Osteoblast (primary cell): ENCODE results near the gene UBE3B. TPM values are rescaled to one million over a fixed set of nuclear protein-coding genes. Genes with fewer than 3 reads are reported as not detected.
A peak's percentile ranks its signal among the peaks of the same experiment; 100 is the strongest.

Experiments
- DNase-seq: peaks from one replicate; pipeline ENCODE4 v3.0.0; 2011; ENCODE audit warnings: low spot score, mixed read lengths; ENCODE audit not compliant: insufficient read length; ENCODE audit errors: missing footprints
- H2AFZ ChIP-seq: 2 replicates; pipeline ENCODE4 v1.6.0; 2011; ENCODE audit warnings: mild to moderate bottlenecking, low read length
- H3K27ac ChIP-seq: 2 replicates; pipeline ENCODE4 v1.5.1; 2011; ENCODE audit warnings: mild to moderate bottlenecking, low read depth, low read length, moderate library complexity
- H3K27me3 ChIP-seq: 2 replicates; pipeline ENCODE4 v1.6.0; 2012; ENCODE audit warnings: mild to moderate bottlenecking, control low read depth, inconsistent platforms, low read length, moderate library complexity; ENCODE audit not compliant: insufficient read depth
- H3K36me3 ChIP-seq: 2 replicates; pipeline ENCODE4 v1.5.1; 2011; ENCODE audit warnings: mild to moderate bottlenecking, low read length, control low read depth, moderate library complexity; ENCODE audit not compliant: insufficient read depth
- H3K4me1 ChIP-seq: 2 replicates; pipeline ENCODE4 v1.5.1; 2011; ENCODE audit warnings: mild to moderate bottlenecking, low read length, control low read depth, moderate library complexity; ENCODE audit not compliant: insufficient read depth
- H3K4me2 ChIP-seq: 2 replicates; pipeline ENCODE4 v1.6.0; 2011; ENCODE audit warnings: mild to moderate bottlenecking, low read length; ENCODE audit not compliant: insufficient read depth
- H3K4me3 ChIP-seq: fragments of 200-600 bp; sonication (generic); 3 replicates; pipeline ENCODE4 v1.5.1; 2012; ENCODE audit warnings: mild to moderate bottlenecking, low read length, inconsistent platforms; ENCODE audit not compliant: insufficient read depth
- H3K79me2 ChIP-seq: 2 replicates; pipeline ENCODE4 v1.6.0; 2012; ENCODE audit warnings: mild to moderate bottlenecking, low read length, control low read depth, inconsistent platforms; ENCODE audit not compliant: insufficient read depth
- H3K9me3 ChIP-seq: 2 replicates; pipeline ENCODE4 v1.5.1; 2011; ENCODE audit warnings: low read depth, low read length, control low read depth
- H4K20me1 ChIP-seq: 2 replicates; pipeline ENCODE4 v1.6.0; 2012; ENCODE audit warnings: mild to moderate bottlenecking, low read length, control low read depth; ENCODE audit not compliant: insufficient read depth
- total RNA-seq: library from RNA; depleted of rRNA; stranded (reverse); fragments of >200 nt; gene quantifications from 2 replicates; pipeline ENCODE4 v1.2.3, GENCODE V29; 2012
- TF ChIP-seq, protein P1 (sequence below): IDR thresholded peaks from 2 replicates; pipeline ENCODE4 v1.5.1; 2011; ENCODE audit warnings: mild to moderate bottlenecking, low read depth, low read length, moderate library complexity; ENCODE audit errors: extremely low read depth

Gene UBE3B
- total RNA-seq, 1 donor: 40.9 TPM

GRCh38 chr12:109549613-109550270 lies 72.3 kb downstream of the UBE3B start:
- H4K20me1 ChIP-seq: no peaks in the 10 kb centered on the region
- H3K27ac ChIP-seq: no peak overlapping the region
- H3K27me3 ChIP-seq: peaks cover 42% of the 10 kb centered on the region
- H3K79me2 ChIP-seq: no peaks in the 10 kb centered on the region
- H2AFZ ChIP-seq: no peak overlapping the region
- DNase-seq: peak; percentile 88
- H3K36me3 ChIP-seq: no peaks in the 10 kb centered on the region
- H3K4me1 ChIP-seq: peaks cover 6% of the 10 kb centered on the region
- no peak overlapping the region for H3K4me2 ChIP-seq
- H3K9me3 ChIP-seq: no peaks in the 10 kb centered on the region
- no peak overlapping the region for H3K4me3 ChIP-seq
- TF ChIP-seq, protein P1, sequence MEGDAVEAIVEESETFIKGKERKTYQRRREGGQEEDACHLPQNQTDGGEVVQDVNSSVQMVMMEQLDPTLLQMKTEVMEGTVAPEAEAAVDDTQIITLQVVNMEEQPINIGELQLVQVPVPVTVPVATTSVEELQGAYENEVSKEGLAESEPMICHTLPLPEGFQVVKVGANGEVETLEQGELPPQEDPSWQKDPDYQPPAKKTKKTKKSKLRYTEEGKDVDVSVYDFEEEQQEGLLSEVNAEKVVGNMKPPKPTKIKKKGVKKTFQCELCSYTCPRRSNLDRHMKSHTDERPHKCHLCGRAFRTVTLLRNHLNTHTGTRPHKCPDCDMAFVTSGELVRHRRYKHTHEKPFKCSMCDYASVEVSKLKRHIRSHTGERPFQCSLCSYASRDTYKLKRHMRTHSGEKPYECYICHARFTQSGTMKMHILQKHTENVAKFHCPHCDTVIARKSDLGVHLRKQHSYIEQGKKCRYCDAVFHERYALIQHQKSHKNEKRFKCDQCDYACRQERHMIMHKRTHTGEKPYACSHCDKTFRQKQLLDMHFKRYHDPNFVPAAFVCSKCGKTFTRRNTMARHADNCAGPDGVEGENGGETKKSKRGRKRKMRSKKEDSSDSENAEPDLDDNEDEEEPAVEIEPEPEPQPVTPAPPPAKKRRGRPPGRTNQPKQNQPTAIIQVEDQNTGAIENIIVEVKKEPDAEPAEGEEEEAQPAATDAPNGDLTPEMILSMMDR: no peak

DNA sequence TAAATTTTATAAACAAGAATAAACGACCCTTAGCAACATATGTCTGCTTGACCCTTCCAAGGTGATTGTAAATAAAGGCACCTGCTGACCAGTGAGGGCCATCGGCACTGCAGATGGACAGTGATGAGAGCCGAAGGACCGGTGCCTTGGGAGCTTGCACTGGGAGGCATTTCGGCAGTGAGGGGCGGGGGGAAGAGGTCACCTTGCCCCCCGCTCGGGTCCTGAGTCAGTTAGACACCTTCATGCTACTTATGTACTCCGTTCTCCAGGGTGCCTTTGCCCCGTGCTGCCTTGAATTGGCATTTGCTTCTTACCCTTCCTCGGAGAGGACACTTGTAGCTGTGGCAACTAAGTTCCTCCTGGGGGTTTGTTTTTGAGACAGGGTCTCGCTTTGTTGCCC lies 72.8 kb downstream of the UBE3B start:
- no peaks in the 10 kb centered on the region for H3K79me2 ChIP-seq
- H3K27ac ChIP-seq: no peak overlapping the region
- H3K4me1 ChIP-seq: peaks cover under 1% of the 10 kb centered on the region
- H3K27me3 ChIP-seq: peaks cover 46% of the 10 kb centered on the region
- no peak overlapping the region for H2AFZ ChIP-seq
- no peak overlapping the region for H3K4me2 ChIP-seq
- no peaks in the 10 kb centered on the region for H3K9me3 ChIP-seq
- H3K4me3 ChIP-seq: no peak overlapping the region
- peak; percentile 56 for DNase-seq
- TF ChIP-seq, protein P1: no peak
- no peaks in the 10 kb centered on the region for H4K20me1 ChIP-seq
- H3K36me3 ChIP-seq: no peaks in the 10 kb centered on the region

DNA sequence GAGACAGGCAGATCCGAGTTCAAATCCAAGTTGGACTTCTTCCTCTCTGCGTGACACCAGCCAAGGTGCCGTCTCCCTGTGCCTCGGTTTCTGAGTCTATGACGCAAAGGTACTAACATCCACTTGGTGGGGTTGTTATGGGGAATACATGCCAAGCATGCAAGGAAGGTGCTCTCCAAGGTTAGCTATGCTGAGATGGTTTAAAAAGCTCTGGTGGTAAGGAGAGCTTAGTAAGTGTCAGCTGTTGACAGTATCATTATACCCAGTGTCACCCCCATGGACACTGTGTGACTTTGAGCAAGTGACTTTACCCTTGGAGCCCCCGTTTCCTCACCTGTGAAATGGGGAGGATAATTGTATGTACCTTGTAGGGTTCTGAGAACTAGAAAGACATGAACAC lies 73.7 kb downstream of the UBE3B start:
- H2AFZ ChIP-seq: no peak overlapping the region
- H3K36me3 ChIP-seq: no peaks in the 10 kb centered on the region
- no peak overlapping the region for H3K4me2 ChIP-seq
- peaks cover 49% of the 10 kb centered on the region for H3K27me3 ChIP-seq
- TF ChIP-seq, protein P1: no peak
- no peak overlapping the region for H3K4me3 ChIP-seq
- no peaks in the 10 kb centered on the region for H4K20me1 ChIP-seq
- no peak overlapping the region for H3K27ac ChIP-seq
- no peaks in the 10 kb centered on the region for H3K9me3 ChIP-seq
- DNase-seq: peak; percentile 64
- H3K79me2 ChIP-seq: no peaks in the 10 kb centered on the region
- H3K4me1 ChIP-seq: no peaks in the 10 kb centered on the region

DNA sequence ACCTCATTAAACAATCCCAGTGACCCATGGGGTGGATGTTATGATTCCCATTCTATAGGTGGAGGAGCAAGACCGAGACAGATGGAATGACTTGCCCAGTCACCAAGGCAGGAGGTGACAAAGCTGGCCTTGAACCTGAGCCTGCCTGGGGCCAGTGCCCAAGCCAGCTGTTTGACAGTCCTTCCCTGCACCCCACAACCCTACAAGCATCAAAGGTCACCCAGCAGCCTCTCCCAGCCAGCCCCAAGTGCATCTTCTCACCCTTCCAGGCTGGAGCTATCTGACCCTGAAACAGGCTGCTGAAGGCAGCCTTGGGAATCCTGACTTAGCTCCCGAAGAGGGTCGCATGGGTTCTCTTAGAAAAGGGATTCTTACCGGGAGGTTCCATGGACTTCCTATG lies 75.5 kb downstream of the UBE3B start:
- H3K27ac ChIP-seq: no peak overlapping the region
- no peaks in the 10 kb centered on the region for H3K9me3 ChIP-seq
- H3K27me3 ChIP-seq: peaks cover 44% of the 10 kb centered on the region
- no peak overlapping the region for H2AFZ ChIP-seq
- DNase-seq: peak; percentile 66
- no peaks in the 10 kb centered on the region for H3K4me1 ChIP-seq
- no peak overlapping the region for H3K4me2 ChIP-seq
- H3K4me3 ChIP-seq: no peak overlapping the region
- H3K36me3 ChIP-seq: no peaks in the 10 kb centered on the region
- no peaks in the 10 kb centered on the region for H4K20me1 ChIP-seq
- TF ChIP-seq, protein P1: no peak
- no peaks in the 10 kb centered on the region for H3K79me2 ChIP-seq
